ENCODE results near the gene PCSK5. TPM values are rescaled to one million over a fixed set of nuclear protein-coding genes. Genes with fewer than 3 reads are reported as not detected.

PCSK5 gene
- polyA plus RNA-seq, 1 donor (not counting 4 experiments of a cell fraction or from before 2014, with no cell fraction given), result 1.9 TPM

DNA sequence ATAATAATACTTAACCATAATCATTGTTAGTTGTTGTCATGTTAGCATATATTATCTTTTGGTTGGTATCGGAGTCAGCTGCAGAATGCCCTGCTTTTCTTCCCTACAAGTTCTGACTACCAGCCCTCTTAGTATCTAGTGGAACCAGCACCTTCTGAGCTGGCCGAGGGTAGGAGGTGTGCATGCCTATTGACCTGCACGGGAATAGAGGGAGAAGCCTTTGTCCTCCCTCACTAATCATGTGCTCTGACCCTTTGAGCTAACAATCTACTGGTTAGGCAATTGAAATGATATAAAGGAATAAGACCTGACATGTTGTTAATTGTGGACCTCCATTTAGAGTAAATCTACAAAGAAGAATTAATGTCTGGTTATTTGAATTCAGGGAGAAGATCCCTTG is 4.1 kb downstream of the PCSK5 start:
- Histone ChIP-seq H4K20me1 (ENCODE audit: control insufficient read depth, extremely low read depth, insufficient read depth, low read length) (no peaks in the 10 kb centered on the region), H2AFZ (ENCODE audit: control insufficient read depth, low read length) (no peak overlapping the region), H3K79me2 (ENCODE audit: control insufficient read depth, insufficient read depth, low read length) (no peaks in the 10 kb centered on the region), H3K27me3 (ENCODE audit: control insufficient read depth, extremely low read depth, insufficient read depth, low read length) (peaks cover 10% of the 10 kb centered on the region), H3K4me1 (ENCODE audit: control insufficient read depth, extremely low read depth, insufficient read depth, low read length) (peaks cover 12% of the 10 kb centered on the region), H3K9me1 (ENCODE audit: control insufficient read depth, extremely low read depth, insufficient read depth, low read length) (no peaks in the 10 kb centered on the region), H3K27ac (ENCODE audit: control insufficient read depth, insufficient read depth, low read length) (no peak overlapping the region), H3K4me3 (ENCODE audit: control insufficient read depth in 2 of 3, extremely low read depth in 1 of 3, insufficient read depth in 2 of 3, low read depth in 1 of 3, low read length in 3 of 3) (no peak overlapping the region), H3K4me2 (ENCODE audit: control insufficient read depth, extremely low read depth, insufficient read depth, low read depth, low read length) (no peak overlapping the region), H3K36me3 (ENCODE audit: control insufficient read depth in 2 of 2, extremely low read depth in 1 of 2, insufficient read depth in 2 of 2, low read length in 2 of 2) (no peaks in the 10 kb centered on the region), H3K9ac (ENCODE audit: control insufficient read depth, extremely low read depth, insufficient read depth, low read length) (no peak overlapping the region), H3K9me3 (ENCODE audit: control insufficient read depth, low read depth, low read length) (no peaks in the 10 kb centered on the region)
- no peak for DNase-seq (ENCODE audit: low read depth, low spot score)
- dilution Hi-C loops (cut with MboI; ENCODE audit: extremely low pct_ligation_motif_present, low sequenced_read_pairs), result loop anchor here (25.0 kb wide), 1 partner anchor 632 kb away; no protein-coding TSS in a partner anchor
- no peak for FAIRE-seq
- no peak for TF ChIP-seq EZH2 (IDR thresholded peaks at IDR 0.05; ENCODE audit: low read length)
- TF ChIP-seq, protein P1, sequence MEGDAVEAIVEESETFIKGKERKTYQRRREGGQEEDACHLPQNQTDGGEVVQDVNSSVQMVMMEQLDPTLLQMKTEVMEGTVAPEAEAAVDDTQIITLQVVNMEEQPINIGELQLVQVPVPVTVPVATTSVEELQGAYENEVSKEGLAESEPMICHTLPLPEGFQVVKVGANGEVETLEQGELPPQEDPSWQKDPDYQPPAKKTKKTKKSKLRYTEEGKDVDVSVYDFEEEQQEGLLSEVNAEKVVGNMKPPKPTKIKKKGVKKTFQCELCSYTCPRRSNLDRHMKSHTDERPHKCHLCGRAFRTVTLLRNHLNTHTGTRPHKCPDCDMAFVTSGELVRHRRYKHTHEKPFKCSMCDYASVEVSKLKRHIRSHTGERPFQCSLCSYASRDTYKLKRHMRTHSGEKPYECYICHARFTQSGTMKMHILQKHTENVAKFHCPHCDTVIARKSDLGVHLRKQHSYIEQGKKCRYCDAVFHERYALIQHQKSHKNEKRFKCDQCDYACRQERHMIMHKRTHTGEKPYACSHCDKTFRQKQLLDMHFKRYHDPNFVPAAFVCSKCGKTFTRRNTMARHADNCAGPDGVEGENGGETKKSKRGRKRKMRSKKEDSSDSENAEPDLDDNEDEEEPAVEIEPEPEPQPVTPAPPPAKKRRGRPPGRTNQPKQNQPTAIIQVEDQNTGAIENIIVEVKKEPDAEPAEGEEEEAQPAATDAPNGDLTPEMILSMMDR (optimal IDR thresholded peaks at IDR 0.05 in 1 of 3, IDR thresholded peaks at IDR 0.05 in 1 of 3, conservative IDR thresholded peaks at IDR 0.05 in 1 of 3; ENCODE audit: extremely low read depth in 1 of 3, insufficient read depth in 2 of 3, low read length in 3 of 3), result no peak

DNA sequence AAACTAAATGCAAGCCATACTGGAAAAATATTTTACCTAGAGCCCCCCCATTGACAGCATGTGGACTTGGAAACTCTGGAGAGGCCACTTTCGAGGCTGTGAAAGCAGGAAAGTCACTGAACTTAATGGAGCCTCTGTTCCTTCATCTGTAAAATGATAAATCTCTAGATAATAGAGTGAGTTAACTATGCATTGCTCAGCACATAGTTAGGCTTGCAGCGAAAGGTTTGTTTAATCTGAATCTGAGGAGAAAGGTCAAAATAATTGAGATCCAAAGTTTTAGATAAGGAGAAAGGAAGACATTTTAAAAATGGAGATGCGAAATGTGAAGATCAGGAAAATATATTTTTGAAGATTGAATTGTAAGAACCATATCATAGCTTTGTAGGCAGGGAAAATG is 4.6 kb downstream of the PCSK5 start:
- Histone ChIP-seq H3K4me3 (ENCODE audit: control insufficient read depth in 2 of 3, extremely low read depth in 1 of 3, insufficient read depth in 2 of 3, low read depth in 1 of 3, low read length in 3 of 3) (no peak overlapping the region), H3K4me2 (ENCODE audit: control insufficient read depth, extremely low read depth, insufficient read depth, low read depth, low read length) (no peak overlapping the region), H3K79me2 (ENCODE audit: control insufficient read depth, insufficient read depth, low read length) (no peaks in the 10 kb centered on the region), H3K27me3 (ENCODE audit: control insufficient read depth, extremely low read depth, insufficient read depth, low read length) (peaks cover 10% of the 10 kb centered on the region), H3K9ac (ENCODE audit: control insufficient read depth, extremely low read depth, insufficient read depth, low read length) (no peak overlapping the region), H3K9me1 (ENCODE audit: control insufficient read depth, extremely low read depth, insufficient read depth, low read length) (no peaks in the 10 kb centered on the region), H3K4me1 (ENCODE audit: control insufficient read depth, extremely low read depth, insufficient read depth, low read length) (peaks cover 10% of the 10 kb centered on the region), H3K36me3 (ENCODE audit: control insufficient read depth in 2 of 2, extremely low read depth in 1 of 2, insufficient read depth in 2 of 2, low read length in 2 of 2) (no peaks in the 10 kb centered on the region), H3K9me3 (ENCODE audit: control insufficient read depth, low read depth, low read length) (no peaks in the 10 kb centered on the region), H4K20me1 (ENCODE audit: control insufficient read depth, extremely low read depth, insufficient read depth, low read length) (no peaks in the 10 kb centered on the region), H2AFZ (ENCODE audit: control insufficient read depth, low read length) (no peak overlapping the region), H3K27ac (ENCODE audit: control insufficient read depth, insufficient read depth, low read length) (no peak overlapping the region)
- FAIRE-seq, result no peak
- TF ChIP-seq, protein P1 (optimal IDR thresholded peaks at IDR 0.05 in 1 of 3, IDR thresholded peaks at IDR 0.05 in 1 of 3, conservative IDR thresholded peaks at IDR 0.05 in 1 of 3; ENCODE audit: extremely low read depth in 1 of 3, insufficient read depth in 2 of 3, low read length in 3 of 3), result no peak
- dilution Hi-C loops (cut with MboI; ENCODE audit: extremely low pct_ligation_motif_present, low sequenced_read_pairs), result loop anchor here (25.0 kb wide), 1 partner anchor 633 kb away; no protein-coding TSS in a partner anchor
- no peak for DNase-seq (ENCODE audit: low read depth, low spot score)
